Measurements from ENCODE around the gene RGS14.
"Not testable (repeated sequence)": the region's sequence is repeated elsewhere in the genome, so short reads cannot be mapped to it uniquely, and the experiment has no call there.

Gene RGS14

DNA sequence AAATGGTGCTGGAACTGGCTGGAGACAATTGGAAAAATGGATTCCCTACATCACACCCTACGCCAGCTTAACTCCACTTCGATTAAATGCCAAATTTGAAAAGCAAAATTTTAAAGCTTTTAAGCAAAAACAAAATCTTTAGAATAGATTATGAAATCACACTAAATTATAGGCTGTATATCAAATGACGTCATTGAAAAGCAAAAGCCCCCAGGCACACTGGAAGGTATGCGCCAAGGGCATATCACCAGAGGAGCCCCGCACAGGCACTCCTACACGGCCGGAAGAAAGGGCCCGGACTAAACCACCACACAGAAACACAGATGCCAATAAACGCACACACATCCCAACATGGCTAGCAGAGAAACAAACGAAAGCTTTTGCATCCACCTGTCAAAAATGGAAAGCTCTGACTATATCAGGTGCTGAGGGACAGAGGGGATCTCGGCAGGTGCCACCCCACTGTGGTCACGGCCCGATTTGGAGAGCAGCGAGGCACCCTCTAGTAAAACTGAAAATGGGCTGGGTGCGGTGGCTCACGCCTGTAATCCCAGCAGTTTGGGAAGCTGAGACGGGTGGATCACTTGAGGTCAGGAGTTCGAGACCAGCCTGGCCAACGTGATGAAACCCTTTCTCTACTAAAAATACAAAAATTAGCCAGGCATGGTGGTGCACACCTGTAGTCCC lies 29.0 kb upstream of the RGS14 start:
- DNase-seq (ENCODE audit: low read depth), result no peak

DNA sequence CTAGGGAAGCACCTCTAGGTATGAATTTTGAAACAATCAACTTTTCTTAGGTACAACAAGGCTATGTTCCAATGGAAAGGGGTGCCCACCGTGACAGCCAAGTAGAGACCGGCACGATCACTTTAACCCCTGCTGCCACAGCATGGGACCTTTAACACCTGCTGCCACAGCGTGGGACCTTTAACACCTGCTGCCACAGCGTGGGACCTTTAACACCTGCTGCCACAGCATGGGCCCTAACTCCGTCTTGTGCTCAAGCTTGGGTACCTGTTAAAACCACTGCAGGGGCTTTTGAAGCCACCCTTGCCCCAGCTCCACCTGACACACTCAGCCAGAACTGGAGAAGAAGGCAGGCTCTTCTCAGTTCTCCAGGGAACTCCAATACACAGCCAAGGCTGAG lies 27.8 kb upstream of the RGS14 start:
- no peak for DNase-seq (ENCODE audit: low read depth)

DNA sequence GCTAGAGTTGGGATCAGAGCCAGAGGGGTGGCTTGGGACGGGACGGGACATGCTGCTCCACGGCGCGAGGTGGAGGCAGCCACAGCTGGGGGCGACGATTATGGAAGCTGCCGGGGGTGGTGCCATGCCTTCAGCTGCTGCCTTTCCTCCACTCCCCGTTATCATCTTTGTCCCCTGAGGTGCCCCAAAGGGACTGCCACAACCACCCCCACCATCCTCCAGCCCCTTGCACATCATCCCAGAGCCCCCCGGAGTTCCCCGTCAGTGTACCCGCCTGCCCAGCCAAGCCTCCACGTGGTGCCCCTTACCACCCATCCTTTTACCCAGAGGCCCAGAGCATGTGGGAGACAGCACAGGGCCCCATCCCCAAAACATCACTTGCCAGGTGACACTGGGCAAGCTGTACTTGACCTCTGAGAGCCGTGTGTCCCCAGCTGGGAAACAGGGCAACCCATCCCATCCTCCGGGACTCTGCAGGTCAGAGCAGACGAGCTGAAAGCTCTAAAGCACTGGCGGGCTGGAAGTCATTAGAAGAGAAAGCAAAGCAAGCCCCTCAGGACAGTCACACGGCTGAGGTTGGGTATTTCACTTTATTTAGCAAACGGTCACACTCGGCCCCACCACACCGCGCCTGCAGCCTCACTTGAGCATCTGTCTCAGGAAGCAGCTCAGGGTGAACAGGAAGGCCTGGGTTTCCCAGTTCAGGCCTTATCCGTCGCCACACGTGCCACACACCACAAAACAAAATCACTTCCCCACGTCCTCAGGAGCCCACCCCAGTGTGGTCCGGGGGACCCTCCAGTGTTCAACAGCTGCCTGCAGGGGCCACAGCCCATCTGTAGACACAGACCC lies 26.5 kb upstream of the RGS14 start:
- DNase-seq (ENCODE audit: low read depth), result no peak

DNA sequence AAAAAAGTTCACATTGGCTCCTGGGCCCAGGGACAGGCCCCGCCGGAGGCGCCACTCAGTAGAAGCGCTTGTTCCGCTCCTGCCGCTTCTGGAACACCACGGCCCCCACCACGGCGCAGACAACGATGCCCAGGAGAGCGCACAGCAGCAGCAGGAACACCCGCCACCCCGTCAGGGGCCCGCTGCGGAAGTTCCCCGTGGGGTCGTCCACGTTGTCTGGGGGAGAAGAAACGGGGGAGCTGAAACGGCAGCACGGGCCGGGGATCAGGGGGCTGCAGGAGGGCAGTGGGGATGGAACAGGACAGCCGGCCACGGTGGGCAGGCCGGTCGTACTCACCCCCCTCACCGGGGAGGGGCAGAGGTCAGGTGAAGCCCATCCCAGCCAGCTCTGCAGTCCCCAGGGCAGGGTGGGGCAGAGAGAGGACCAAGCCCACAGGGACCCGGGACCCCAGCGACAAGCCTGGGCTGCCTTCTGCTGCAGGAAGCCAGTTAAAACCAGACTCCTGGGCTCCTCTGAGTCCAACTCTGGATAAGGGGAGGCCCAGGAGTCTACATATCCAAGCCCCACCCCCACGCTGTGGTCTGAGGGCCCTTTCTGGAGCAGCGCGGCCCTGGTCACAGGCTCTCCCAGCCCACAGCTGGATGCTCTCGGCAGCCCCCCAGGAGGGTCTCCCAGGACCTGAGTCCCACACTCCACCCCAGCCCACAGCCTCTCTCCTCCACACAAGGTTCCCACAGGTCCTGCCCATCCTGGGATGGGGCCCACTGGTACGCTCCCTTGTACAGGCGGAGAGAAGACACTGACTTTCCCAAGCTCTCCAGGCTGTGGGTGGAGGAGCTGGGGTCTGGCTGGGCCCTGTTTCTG lies 25.5 kb upstream of the RGS14 start:
- DNase-seq (ENCODE audit: low read depth), result no peak

DNA sequence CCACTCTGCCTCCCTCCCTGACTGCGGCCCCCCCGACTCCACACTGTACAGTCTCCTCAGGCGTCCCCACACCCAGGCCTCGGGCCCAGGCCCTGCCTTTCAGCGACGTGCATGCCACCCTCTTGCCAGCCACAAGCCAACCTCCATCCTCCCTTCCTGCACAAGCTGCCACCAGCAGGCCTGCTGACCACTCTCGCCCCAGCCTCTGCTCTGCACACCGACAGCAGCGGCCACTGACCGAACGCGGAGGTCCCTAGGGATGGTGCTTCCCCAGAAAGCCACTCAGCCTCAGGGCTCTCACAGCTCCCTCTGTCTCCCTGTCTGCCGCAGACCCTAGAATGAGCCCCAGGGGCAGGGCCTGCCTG lies 24.8 kb upstream of the RGS14 start:
- no peak for DNase-seq (ENCODE audit: low read depth)

DNA sequence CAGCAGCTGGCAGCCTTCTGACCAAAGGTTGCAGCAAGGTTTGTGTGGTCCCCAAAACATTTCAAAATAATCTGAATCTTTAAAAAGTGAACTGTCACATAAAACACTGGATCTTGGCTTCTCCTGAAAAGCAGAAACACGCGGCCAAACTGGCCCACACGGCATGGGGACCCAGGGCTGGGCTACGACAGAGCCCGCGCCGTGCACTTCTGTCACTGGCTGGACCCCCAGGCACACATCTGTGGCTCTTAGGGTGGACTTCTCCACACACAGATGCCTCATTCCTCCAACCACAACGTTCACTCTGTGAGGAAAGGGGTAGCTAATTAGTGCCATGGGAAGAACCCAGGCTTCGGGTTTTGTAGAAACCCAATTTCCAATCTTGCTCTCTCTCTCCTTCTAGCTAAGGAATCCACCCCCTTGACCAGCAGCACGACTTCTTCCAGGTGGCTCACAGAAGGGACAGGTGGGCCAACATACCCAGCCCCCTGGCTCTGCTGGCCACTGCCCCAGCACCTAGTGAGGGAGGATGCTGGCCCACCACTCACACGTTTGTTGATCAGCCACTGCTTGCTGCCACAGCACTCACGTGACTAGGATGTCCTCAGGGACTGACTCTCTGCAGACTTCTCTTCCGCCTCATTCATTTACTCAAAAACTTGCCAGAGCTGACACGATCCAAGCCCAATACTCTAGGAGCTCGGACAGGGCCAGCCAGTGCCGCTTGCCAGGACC lies 24.1 kb upstream of the RGS14 start:
- DNase-seq (ENCODE audit: low read depth), result no peak

DNA sequence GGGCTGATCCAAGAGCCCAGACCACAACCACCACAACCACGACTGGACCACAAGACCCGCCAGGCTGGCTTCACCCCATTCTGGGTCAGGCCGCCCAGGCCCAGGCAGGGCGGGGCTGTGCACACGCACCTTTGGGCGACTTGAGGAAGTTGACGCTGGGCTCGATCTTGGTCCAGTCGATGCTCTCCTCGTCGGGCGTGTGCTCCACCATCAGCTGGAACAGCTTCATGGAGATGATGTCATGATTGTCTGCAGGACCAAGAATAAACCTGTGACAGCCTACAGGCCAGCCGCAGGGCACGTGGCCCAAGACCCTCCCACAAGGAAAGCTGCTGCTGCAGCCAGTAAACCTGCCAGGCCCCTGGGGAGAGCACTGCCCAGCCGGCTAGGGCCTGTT lies 23.6 kb upstream of the RGS14 start:
- DNase-seq (ENCODE audit: low read depth), result no peak

DNA sequence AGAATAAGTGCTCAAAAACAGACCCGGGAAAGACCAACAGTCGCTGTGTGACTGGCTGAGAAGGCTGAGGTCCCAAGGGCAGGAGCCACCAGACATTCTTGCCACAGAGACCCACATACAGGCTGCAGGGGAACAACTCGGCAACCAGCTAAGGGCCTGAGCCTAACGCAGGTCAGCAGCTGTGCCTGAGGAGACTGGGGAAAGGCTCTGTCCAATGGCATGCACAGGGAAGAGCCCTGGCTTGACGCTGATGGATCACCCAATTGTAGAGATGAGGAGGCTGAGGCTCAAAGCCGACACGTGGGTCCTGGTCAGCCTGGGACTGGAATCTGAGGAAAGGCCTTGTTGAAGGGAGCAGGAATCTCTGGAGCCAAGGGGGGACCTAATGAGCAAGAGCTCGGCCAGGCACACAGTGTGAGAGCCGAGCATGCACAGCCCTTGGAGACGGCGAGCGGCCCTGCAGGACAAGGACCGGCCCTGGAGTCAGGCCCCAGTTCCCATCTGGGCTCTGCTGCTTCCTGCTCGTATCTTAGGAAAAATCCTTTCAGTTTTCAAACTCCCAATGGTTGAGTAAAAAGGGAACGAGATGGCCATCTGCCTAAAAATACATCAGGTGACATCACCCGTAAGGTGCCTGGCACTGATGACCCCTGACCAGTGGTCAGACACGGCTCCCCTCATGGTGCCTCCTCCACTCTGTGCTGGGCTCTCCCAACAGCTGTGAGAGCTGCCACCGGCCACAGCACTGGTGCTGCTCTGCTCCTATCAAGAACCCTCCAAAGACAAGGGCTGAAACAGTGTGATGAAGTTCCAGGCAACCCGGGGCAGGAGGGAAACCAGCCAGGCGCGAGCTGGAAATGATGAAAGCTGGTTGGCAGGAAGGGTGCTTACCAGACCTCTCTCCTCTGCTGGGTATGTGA lies 22.7 kb upstream of the RGS14 start:
- DNase-seq (ENCODE audit: low read depth), result no peak

DNA sequence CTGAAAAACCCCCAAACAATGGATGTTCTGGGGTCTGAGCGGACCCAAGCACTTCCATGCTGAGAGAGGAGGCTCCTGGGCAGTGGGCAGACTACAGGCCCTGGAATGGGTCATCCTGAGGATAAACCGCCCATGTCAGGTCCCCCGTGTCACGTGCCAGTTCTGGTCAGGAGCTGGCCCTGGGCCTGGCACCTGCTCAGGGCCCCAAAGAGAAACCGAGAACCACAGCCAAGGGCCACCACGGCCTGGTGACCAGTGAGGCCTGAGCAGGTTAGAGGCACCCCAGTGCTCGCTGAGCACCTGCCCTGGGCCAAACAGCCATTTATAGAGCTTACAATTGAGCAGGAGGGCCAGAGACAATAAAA lies 22.0 kb upstream of the RGS14 start:
- no peak for DNase-seq (ENCODE audit: low read depth)

DNA sequence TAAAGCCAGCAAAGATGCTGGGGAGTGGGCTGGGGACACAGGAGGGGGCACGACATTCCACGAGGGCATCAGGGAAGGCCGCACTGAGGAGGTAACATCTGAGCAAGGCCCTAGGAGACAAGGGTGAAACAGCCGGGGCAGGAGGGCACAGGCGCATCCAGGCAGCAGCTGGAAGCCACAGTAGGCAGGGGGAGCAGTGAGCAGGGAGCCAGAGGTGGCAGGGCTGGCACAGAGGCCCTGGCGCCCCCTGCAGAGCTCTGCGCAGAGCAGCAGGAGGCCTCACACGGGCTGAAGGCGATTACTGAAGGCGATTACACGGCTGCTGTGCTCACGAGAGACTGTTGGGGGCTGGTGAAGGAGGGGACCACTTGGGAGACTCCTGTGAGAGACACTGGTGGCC lies 21.6 kb upstream of the RGS14 start:
- DNase-seq (ENCODE audit: low read depth), result no peak

DNA sequence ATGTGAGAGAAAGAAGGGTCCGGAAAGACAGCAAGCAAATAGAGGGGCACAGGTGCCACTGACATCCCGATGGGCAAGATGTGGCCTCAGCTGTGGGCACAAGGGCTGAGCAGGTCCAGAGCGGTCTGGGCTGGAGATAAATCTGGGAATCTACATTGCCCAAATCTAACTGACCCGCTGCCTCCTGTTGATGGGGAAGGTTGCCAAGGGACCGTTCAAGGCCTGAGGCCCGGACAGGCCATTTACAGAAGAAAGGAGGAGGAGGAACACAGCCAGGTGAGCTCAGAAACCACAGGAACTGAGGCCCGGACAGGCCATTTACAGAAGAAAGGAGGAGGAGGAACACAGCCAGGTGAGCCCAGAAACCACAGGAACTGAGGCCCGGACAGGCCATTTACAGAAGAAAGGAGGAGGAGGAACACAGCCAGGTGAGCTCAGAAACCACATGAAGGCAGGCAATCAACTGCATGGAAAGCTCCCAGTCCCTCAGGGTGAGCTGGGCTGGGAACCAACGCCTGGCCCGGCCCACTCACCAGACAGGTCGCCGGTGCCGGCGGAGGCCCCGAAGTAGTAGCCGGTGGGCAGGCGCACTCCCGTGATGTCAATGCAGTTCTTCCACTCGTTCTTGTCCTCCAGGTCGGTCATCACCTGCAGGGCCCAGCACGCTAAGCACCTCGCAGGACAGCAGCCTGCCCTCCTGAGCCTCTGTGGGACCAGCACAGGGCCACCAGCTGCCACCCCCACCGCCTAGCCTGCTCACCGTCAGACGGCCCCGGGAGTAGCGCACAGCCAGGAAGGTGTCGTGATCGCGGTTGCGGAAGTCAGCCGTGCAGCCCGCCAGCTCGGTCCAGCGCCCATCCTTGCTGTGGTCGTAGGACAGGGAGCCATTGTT lies 20.9 kb upstream of the RGS14 start:
- no peak for DNase-seq (ENCODE audit: low read depth)

DNA sequence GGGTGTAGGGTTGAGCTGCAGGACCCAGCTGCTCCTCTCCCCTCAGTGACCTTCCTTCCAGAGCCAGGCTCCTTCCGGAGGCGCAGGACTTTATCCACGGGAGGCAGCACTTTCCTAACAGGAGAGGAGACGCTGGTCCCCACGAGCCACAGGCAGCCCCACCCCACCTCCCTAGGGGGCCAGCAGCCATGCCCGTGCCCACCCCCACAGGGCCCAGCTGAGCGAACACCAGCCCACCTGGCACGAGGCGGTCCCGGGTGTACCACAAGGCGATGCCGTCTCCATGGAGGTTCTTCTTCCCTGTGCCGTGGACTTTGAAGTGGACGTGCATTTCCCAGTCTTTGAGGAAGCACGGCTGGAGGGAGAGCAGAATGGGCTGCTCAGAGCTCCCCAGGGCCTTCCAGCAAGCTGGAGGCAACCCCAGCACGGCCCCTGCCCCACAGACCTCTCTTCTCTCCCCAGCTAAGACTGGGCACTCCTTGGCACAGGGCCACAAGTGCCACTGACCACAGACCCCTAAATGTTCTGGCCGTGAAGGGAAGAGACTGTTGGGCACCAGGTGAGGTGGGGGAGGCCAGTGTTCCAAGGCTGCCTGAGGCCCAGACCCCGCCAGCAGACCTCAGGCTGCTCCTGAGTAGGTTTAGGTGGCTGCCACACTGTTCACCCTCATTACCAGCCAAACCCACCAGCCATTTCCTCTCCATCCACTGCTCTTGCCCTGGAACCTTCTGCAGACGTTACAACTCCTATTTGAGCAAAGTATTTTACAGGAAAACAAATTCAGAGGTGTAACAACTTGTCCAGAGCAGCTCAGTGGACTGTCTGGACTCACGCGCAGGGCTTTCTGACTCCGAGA lies 19.2 kb upstream of the RGS14 start:
- DNase-seq (ENCODE audit: low read depth), result no peak

DNA sequence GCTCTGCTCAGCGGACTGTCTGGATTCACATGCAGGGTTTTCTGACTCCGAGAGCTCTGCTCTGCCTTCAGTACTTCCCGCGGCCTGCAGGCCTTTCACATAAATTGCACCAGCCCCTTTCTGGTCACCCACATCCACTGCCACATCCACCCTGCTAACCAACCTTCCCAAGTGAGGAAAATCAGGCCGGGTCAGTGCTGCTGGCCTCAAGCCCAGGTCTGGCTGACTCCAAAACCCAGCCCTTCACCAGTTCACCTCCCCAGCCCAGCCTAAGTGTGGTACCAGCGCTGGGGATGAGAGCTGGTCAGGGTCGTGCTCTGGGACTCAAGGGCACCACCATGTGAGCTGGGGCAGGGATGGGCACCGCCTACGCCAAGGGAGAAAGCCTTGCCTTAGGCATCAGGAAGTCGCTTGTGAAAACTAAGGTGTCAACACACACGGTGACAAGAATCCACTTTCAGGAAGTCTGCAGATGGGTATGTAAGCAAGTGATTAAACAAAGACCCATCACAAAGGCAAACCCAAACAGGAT lies 18.6 kb upstream of the RGS14 start:
- no peak for DNase-seq (ENCODE audit: low read depth)

DNA sequence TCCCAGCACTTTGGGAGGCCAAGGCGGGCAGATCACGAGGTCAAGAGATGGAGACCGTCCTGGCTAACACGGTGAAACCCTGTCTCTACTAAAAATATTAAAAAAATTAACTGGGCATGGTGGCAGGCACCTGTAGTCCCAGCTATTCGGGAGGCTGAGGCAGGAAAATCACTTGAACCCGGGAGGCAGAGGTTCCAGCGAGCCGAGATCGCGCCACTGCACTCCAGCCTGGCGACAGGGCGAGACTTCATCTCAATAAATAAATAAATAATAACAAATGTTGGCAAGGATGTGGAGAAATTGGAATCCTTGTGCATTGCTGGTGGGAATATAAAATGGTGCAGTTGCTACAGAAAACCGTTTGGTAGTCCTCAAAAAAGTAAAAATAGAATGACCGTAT lies 14.7 kb upstream of the RGS14 start:
- not testable (repeated sequence) for DNase-seq (ENCODE audit: low read depth)

DNA sequence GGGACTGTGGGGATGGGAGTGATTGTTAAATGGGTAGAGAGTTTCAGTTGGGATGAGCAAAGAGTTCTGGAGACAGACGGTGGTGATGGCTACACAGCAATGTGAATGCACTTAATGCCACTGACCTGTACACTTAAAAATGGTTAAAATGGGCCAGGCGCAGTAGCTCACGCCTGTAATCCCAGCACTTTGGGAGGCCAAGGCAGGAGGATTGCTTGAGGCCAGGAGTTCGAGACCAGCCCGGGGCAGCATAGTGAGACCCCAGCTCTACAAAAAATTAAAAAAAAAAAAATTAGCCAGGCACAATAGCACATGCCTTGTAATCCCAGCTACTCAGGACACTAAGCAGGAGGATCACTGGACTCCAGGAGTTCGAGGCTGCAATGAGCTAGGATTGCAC lies 13.9 kb upstream of the RGS14 start:
- DNase-seq (ENCODE audit: low read depth), result no peak

DNA sequence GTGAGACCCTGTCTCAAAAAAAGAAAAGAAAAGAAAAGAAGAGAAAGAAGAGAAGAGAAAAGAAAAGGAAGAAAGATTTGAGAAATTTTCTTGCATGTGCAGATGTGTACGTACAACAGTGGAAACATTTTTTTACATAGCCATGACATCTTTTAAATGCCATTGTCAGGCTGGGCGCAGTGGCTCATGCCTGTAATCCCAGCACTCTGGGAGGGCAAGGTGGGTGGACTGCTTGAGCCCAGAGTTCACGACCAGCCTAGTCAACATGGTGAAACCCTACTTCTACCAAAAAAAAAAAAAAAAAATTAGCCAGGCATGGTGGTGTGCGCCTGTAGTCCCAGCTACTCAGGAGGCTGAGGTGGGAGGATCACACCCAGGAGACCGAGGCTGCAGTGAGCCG lies 12.8 kb upstream of the RGS14 start:
- no peak for DNase-seq (ENCODE audit: low read depth)

DNA sequence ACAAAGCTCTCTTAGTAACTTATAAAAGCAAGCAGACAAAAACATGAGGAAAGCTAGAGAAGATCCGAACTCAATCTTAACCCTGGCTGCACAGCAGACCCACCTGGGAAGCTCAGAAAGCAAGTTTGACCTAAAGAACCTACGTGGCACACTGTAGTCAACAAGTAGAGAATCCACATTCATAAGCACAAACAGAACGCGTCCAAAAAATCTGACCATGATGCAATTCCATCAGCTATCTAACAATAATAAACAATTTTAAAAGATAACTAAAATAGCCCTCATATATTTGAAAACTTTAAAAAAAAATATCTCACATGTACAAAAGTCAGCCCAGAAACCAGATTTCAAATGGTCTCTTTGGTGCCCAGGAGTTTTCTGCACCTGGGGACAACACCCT lies 10.9 kb upstream of the RGS14 start:
- peak; percentile 16 for DNase-seq (ENCODE audit: low read depth)

DNA sequence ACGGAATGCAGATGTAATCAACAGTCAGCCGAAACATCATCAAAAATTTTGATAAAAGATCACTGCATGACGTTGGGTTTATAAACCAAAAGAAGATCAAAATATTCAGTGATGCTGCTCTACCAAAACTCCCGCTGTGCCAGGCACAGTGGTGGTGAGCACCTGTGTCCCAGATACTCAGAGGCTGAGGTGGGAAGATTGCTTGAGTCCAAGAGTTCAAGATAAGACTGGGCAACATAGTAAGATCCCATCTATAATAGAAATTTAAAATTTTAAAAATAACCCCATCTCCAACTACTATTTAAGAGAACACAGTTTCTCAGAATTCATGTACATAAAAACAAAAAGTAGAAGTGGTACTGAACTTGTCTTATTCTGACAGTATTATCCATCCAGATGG lies 10.0 kb upstream of the RGS14 start:
- no peak for DNase-seq (ENCODE audit: low read depth)

DNA sequence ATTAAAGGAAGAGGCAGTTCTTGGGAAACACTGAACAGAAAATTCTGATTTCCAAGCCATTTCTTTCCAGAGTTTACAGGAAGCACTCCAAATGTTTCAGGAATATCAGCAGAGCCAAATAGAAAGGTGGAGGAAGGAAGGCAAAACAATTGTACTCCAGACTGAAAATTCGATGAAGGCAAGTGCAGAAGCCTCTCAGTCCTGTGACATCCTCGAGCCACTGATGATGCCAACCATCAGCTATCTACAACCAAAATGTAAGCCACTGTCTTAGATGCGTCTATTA lies 8.4 kb upstream of the RGS14 start:
- DNase-seq (ENCODE audit: low read depth), result no peak

Measured in amniotic epithelial cell (primary cell).